Tibial nerve (tissue), 4 donors: Measurements from ENCODE around the gene CMAS. TPM values are rescaled to one million over a fixed set of nuclear protein-coding genes. Genes with fewer than 3 reads are reported as not detected.

Experiments used
- DNase-seq, 2 donors: peaks; one replicate each; pipeline ENCODE4 v3.0.0-alpha.2; 2019; ENCODE audit warnings: low spot score in 2 of 2
- H3K27ac ChIP-seq, 4 donors: fragments of 200-600 bp; sonication (generic) in 3 of 4; one replicate each; pipeline ENCODE4 v1.5.1; 2017 to 2019; ENCODE audit warnings: mild to moderate bottlenecking in 1 of 4
- H3K27me3 ChIP-seq, 2 donors: fragments of 200-600 bp; sonication (generic) in 1 of 2; one replicate each; pipeline versions ENCODE4 v1.5.1 to v1.6.0; 2017 to 2019
- H3K36me3 ChIP-seq, 3 donors: fragments of 200-600 bp; sonication (generic); one replicate each; pipeline ENCODE4 v1.5.1; 2018 to 2019
- H3K4me1 ChIP-seq, 4 donors: fragments of 200-600 bp; sonication (generic) in 3 of 4; one replicate each; pipeline ENCODE4 v1.5.1; 2017 to 2019
- H3K4me3 ChIP-seq, 4 donors: fragments of 200-600 bp; sonication (generic) in 3 of 4; one replicate each; pipeline ENCODE4 v1.5.1; 2017 to 2019; ENCODE audit warnings: mild to moderate bottlenecking in 1 of 4, moderate library complexity in 1 of 4
- H3K9me3 ChIP-seq, 4 donors: fragments of 200-600 bp; sonication (generic) in 3 of 4; one replicate each; pipeline ENCODE4 v1.5.1; 2017 to 2019
- CTCF ChIP-seq, 5 experiments: fragments of 200-600 bp in 3 of 5; fragments of 450-650 bp in 2 of 5; sonication (generic) in 3 of 5; IDR thresholded peaks; one replicate each; pipeline ENCODE4 v1.5.1; 2016 to 2019; ENCODE audit warnings: antibody characterized with exemption in 5 of 5, mild to moderate bottlenecking in 3 of 5, moderate library complexity in 2 of 5
- EP300 ChIP-seq, 2 donors: sonication (generic); formaldehyde crosslinking; IDR thresholded peaks; one replicate each; pipeline ENCODE4 v1.6.1; 2017; ENCODE audit warnings: antibody characterized with exemption in 2 of 2, mild to moderate bottlenecking in 1 of 2
- POLR2A ChIP-seq, 2 donors: fragments of 450-650 bp; IDR thresholded peaks; one replicate each; pipeline ENCODE4 v1.6.1; 2017; ENCODE audit warnings: antibody characterized with exemption in 2 of 2, mild to moderate bottlenecking in 2 of 2, moderate library complexity in 2 of 2
- WGBS, 2 donors: methylation state at CpG; one replicate each; pipeline ENCODE4 v1.1.5; 2018; 5-methylcytosine and 5-hydroxymethylcytosine counted together
- total RNA-seq, 4 donors: library from RNA; depleted of rRNA; stranded (reverse); fragments of >200 nt; gene quantifications; one replicate each; pipeline ENCODE4 v1.1.0, GENCODE V29; 2016

CMAS gene
- total RNA-seq, 4 donors from 2014 or later = 16.3 to 33.4 (median 21.5) TPM

DNA sequence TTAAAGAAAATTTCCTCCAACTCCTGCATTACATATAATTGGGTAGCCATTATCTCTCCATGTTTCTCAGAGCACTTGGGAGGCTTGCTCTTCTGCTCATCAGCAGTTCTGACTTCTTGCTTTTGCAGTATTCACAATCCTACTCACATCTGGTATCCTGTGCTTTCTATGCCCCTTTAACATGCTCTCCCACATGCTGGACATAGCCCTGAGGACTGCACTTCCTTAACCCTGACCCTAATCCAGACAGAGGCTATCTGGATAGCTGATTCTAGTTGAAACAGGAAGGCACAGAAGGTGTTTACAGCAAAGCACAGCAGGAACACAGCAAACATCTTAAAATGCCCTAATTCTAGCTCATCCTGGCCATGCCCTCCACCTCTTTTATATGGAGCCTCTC, 7.3 kb upstream of the CMAS start:
- Histone ChIP-seq H3K27ac (no peak overlapping the region), H3K9me3 (no peaks in the 10 kb centered on the region), H3K4me1 (peaks cover 0 to 20% (median 7%) of the 10 kb centered on the region in 4 donors), H3K36me3 (no peaks in the 10 kb centered on the region), H3K4me3 (no peak overlapping the region), H3K27me3 (no peaks in the 10 kb centered on the region)
- no peak for TF ChIP-seq POLR2A (IDR thresholded peaks at IDR 0.05)
- TF ChIP-seq CTCF (IDR thresholded peaks at IDR 0.05) = no peak
- TF ChIP-seq EP300 (IDR thresholded peaks at IDR 0.05) = no peak
- DNase-seq = no peak

- TF ChIP-seq CTCF (IDR thresholded peaks at IDR 0.05) = no peak
- TF ChIP-seq POLR2A (IDR thresholded peaks at IDR 0.05) = no peak
- no peak for TF ChIP-seq EP300 (IDR thresholded peaks at IDR 0.05)
- H3K9me3 ChIP-seq = no peaks in the 10 kb centered on the region
- H3K4me3 ChIP-seq = no peak overlapping the region
- peaks cover 0 to 17% (median 5%) of the 10 kb centered on the region in 4 donors for H3K4me1 ChIP-seq
- DNase-seq = no peak
- no peak overlapping the region for H3K27ac ChIP-seq
- 64 to 93% methylated on average over 4 of the region's 4 CpGs for WGBS, 2 donors
- no peaks in the 10 kb centered on the region for H3K36me3 ChIP-seq
- no peaks in the 10 kb centered on the region for H3K27me3 ChIP-seq
Observed at GRCh38 chr12:22039361-22039760, 6.7 kb upstream of the CMAS start.

DNA sequence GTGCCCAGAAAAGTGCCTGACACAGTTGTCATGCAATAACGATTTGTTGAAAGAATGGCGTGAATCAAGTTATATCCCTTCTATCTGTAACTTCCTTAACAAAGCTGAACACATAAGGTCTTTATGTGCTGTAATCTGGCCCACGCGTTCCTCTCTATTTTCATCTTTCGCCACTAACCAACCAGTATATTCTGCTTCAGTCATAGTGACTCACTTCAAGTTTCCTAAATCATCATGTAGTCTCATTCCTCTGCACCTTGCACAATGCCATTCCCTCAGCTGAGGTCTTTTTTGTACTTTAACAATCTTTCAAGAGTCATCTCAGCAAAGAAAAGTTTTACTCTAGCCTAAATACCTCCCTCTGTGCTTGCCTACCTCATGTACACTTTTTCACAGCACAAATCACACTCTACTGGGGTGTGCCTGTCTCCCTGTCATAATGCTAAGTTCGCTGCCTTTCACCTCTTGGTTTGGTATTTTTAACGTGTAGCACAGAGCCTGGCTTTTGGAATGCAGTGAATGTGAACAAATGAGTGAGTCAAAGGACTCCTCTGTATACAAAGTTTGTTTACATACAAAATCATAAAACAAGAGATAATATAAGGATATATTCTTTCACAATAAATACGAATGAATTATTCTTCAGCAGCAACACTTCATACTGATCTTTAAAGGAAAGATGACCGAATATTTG, 2.9 kb upstream of the CMAS start:
- WGBS, 2 donors = 80 to 81% methylated on average over 9 of the region's 9 CpGs
- no peak overlapping the region for H3K4me3 ChIP-seq
- H3K36me3 ChIP-seq = no peaks in the 10 kb centered on the region
- no peaks in the 10 kb centered on the region for H3K27me3 ChIP-seq
- H3K27ac ChIP-seq = no peak overlapping the region
- H3K9me3 ChIP-seq = no peaks in the 10 kb centered on the region
- no peak for TF ChIP-seq CTCF (IDR thresholded peaks at IDR 0.05)
- TF ChIP-seq EP300 (IDR thresholded peaks at IDR 0.05) = no peak
- no peak for TF ChIP-seq POLR2A (IDR thresholded peaks at IDR 0.05)
- H3K4me1 ChIP-seq = peaks cover 0 to 12% (median 5%) of the 10 kb centered on the region in 4 donors
- DNase-seq = no peak

DNA sequence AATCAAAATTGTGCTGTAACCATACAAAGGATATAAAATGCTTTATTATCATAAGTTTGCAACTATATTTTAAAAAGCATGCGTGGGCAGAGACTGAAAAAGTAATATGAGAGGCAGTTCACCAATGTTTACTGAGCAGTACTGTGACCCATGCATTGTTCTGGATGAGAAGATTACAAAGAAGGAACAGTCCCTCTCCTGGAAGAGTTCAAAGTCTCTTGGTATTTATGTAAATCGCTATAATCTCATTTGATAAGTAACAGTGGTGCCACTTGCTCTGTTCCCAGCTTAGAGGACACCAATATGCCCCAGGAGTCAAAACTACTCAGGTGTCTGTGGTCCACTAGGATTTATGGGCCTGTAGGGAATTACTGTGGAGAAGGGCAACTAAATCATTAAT, 2.1 kb upstream of the CMAS start:
- WGBS, 2 donors = 69 to 71% methylated on average over 2 of the region's 2 CpGs
- Histone ChIP-seq H3K36me3 (no peaks in the 10 kb centered on the region), H3K9me3 (no peaks in the 10 kb centered on the region), H3K4me3 (no peak overlapping the region), H3K27ac (peak overlapping the region in 1 of 4 donors; percentile 11), H3K27me3 (no peaks in the 10 kb centered on the region), H3K4me1 (peaks cover 0 to 20% (median 6%) of the 10 kb centered on the region in 4 donors)
- DNase-seq = no peak
- TF ChIP-seq POLR2A (IDR thresholded peaks at IDR 0.05) (no peak), CTCF (IDR thresholded peaks at IDR 0.05) (no peak), EP300 (IDR thresholded peaks at IDR 0.05) (no peak)

DNA sequence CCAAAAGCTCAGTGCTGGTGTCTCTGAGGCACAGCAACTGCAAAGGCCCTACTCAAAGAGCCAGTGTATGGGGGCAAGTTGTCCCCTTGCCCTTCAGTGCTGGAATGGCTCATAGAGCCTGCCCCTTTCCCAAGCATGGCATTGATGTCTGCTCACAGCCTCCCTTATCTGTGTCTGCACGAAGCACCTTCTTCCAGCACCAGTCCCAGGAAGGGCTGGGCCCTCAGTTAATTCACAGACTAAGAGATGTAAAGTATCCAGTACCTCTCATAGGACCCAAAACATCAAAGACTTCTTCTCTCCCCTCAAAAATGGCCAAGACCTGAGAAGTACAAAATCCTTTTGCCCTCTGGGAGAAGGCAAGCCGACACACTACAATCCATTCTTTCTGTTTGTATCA, 1.6 kb upstream of the CMAS start:
- H3K27ac ChIP-seq = peak overlapping the region in 1 of 4 donors; percentile 11
- 40 to 45% methylated on average over 2 of the region's 2 CpGs for WGBS, 2 donors
- no peak for DNase-seq
- peaks cover 0 to 20% (median 6%) of the 10 kb centered on the region in 4 donors for H3K4me1 ChIP-seq
- H3K4me3 ChIP-seq = no peak overlapping the region
- H3K9me3 ChIP-seq = no peaks in the 10 kb centered on the region
- H3K36me3 ChIP-seq = no peaks in the 10 kb centered on the region
- no peaks in the 10 kb centered on the region for H3K27me3 ChIP-seq
- no peak for TF ChIP-seq POLR2A (IDR thresholded peaks at IDR 0.05)
- no peak for TF ChIP-seq CTCF (IDR thresholded peaks at IDR 0.05)
- no peak for TF ChIP-seq EP300 (IDR thresholded peaks at IDR 0.05)
